Measurements from ENCODE around the gene PCNX1.
"Not testable (repeated sequence)": the region's sequence is repeated elsewhere in the genome, so short reads cannot be mapped to it uniquely, and the experiment has no call there.

PCNX1 gene

DNA sequence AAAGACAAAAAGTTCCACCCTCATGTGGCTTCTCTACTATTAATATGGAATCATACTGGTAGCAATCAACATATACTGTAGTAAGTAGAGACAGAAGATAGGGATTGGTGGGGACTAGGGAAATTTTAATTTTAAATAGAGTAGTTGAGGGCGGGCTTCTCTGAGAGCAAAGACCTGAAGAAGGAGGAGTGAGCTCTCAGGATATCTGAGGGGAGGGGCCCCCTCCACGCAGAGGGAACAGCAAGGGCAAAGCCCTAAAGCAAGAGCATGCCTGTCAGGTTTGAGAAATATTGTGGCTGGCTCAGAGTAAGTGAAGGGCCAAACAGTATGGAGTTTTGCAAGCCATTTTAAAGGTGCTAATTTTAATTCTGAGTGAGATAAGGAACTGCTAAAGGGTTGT, 64.3 kb downstream of the PCNX1 start:
- DNase-seq, result no peak

GRCh38 chr14:70972107-70972976, 65.1 kb downstream of the PCNX1 start:
- peak; percentile 92 for DNase-seq

DNA sequence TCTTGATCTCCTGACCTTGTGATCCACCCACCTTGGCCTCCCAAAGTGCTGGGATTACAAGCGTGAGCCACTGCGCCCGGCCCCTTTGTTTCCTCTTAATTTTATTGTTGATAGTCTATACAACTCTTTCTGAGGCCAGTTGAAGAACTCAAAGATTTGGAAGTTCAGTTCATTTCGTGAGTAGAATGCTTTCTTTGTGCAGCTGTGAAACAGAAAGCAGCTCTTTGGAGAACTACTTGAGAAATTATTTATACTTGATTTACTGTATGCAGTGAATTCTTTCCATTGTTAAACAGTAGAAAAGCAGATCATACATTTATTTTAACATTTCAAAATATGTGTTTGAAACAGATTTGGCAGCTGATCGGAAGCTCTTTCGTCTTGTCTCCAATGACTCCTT, 69.3 kb downstream of the PCNX1 start:
- no peak for DNase-seq

- no peak for DNase-seq
Observed at GRCh38 chr14:70981000-70981952, 74.0 kb downstream of the PCNX1 start.

- no peak for DNase-seq
Observed at GRCh38 chr14:70982200-70982599, 74.9 kb downstream of the PCNX1 start.

- no peak for DNase-seq
Observed at GRCh38 chr14:70987041-70987440, 79.8 kb downstream of the PCNX1 start.

DNA sequence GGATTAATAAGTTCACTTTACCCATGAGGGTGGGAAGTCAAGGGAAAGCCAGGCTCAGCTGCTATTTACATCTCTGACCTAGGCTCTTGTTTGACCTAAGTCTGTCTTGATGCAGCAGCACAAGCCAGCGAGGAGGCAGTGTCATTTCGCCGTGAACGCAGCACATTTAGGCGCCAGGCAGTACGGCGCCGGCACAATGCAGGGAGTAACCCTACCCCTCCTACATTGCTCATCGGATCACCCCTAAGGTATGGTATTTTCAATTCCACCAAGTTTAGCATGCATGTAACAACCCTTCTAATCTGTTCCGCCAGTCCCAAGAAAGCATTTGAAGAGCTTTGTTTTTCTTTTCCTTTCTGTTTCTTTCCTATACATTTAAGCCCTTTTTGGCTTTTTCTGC, 81.2 kb downstream of the PCNX1 start:
- no peak for DNase-seq

DNA sequence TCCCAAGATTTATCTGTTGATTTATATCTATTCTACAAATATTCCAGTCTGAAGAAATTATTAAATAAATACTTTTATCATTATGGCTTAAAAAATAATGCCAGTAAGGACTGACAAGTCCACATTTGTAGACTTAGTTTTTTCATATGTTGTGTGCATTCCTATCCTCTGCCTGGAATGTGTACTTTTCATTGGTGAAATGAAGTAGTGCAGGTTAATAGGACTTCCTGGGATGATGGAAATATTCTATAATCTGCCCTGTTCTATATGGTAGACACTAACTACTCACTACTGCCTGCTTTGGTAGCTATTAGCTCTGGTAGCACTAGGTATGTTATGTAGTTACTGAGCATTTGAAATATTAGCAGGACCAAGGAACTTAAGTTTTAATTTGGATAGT, 86.7 kb downstream of the PCNX1 start:
- DNase-seq, result no peak

GRCh38 chr14:70995211-70995610, 88.0 kb downstream of the PCNX1 start:
- DNase-seq, result no peak

DNA sequence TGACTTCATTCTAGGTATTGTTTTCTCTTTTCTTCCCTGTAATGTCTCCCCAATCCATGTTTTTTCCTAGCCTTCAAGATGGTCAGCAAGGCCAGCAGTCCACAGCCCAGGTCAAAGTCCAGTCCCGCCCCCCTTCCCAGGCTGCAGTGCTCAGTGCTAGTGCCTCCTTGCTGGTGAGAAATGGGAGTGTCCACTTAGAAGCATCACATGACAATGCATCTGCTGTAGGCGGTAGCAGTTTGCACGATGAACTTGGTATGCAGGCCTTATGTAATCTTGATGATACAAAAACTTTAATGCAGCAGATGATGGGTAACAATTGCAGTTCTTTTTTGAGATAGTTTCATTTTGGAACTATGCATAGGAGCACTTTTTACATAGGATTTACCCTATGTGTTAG, 88.4 kb downstream of the PCNX1 start:
- DNase-seq, result no peak

- DNase-seq, result no peak
Observed at GRCh38 chr14:70999117-70999516, 91.9 kb downstream of the PCNX1 start.

- DNase-seq, result no peak
Observed at GRCh38 chr14:71000091-71000490, 92.8 kb downstream of the PCNX1 start.

DNA sequence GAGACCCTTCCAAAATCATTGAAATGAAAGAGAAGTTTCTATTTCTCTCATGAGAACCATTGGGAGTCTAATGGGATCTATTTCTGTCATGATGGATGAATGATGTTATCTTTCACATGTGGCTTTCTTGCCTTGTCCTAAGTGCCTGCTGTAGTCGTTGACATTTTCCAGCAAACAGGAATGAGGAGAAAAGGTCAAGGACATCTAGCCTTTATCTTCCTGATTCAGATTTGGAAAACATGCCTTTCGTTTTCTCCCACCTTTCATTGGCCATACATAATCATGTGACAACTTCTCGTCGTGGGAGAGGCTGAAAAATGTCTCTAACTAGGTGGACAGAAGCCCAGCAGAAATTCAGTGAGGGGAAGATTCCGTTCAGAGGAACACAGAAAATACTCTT, 94.5 kb downstream of the PCNX1 start:
- DNase-seq, result no peak

DNA sequence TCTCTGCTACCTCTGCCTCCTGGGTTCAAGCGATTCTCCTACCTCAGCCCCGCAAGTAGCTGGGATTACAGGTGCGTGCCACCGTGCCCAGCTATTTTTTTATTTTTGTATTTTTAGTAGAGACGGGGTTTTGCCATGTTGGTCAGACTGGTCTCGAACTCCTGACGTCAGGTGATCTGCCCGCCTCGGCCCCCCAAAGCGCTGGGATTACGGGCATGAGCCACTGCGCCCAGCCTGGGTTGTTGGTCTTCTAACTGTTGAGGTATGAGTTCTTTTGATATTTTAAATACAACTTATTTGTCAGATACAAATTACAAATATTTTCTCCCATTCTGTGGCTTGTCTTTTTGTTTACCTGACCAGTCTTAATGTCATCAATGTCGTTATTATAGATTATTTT, 95.9 kb downstream of the PCNX1 start:
- DNase-seq, result no peak

GRCh38 chr14:71004481-71004880, 97.2 kb downstream of the PCNX1 start:
- DNase-seq, result no peak

GRCh38 chr14:71005076-71005475, 97.8 kb downstream of the PCNX1 start:
- DNase-seq, result no peak

DNA sequence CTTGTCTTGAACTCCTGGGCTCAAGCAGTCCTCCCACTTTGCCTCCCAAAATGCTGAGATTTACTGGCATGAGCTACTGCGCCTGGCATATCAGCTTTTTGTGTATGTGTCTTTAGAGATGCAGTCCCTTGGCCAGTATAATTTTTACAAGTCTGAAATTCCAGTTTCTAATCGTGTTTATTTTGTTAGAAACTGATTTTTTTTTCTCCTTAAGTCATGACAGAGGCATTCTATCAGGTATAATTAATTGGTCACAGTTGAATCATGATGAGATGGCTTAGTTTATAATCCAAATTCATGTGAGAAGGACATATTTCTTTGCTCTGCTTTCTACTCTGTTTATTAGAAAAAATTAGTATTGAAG, 98.9 kb downstream of the PCNX1 start:
- no peak for DNase-seq

- DNase-seq, result no peak
Observed at GRCh38 chr14:71011479-71011878, 104.2 kb downstream of the PCNX1 start.

DNA sequence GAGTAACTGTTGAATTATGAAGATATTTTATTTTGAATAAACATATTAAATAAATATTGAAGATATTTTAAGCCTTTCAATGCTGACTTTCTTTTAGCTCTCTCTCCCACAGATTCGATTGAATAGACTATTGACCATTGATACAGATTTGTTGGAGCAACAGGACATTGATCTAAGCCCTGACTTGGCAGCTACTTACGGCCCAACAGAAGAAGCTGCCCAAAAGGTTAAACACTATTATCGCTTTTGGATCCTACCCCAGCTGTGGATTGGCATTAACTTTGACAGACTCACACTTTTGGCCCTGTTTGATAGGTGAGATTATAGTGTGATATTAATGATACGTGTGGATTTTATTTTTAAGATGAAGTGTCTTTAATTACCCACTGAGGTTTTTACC, 105.6 kb downstream of the PCNX1 start:
- no peak for DNase-seq

GRCh38 chr14:71013551-71014192, 106.4 kb downstream of the PCNX1 start:
- no peak for DNase-seq

DNA sequence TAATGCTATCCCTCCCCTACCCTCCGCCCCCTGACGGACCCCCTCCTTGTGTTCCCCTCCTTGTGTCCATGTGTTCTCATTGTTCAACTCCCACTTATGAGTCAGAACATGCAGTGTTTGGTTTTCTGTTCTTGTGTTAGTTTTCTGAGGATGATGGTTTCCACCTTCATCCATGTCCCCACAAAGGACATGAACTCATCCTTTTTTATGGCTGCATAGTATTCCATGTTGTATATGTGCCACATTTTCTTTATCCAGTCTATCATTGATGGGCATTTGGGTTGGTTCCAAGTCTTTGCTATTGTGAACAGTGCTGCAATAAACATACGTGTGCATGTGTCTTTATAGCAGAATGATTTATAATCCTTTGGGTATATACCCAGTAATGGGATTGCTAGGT, 112.7 kb downstream of the PCNX1 start:
- DNase-seq, result not testable (repeated sequence)

- DNase-seq, result no peak
Observed at GRCh38 chr14:71021347-71022011, 114.2 kb downstream of the PCNX1 start.
